ENCODE measurements around the gene HDAC2. TPM values are rescaled to one million over a fixed set of nuclear protein-coding genes. Genes with fewer than 3 reads are reported as not detected.

Gene HDAC2
- total RNA-seq, 4 donors from 2014 or later = 37.9 to 72.7 (median 49.8) TPM

DNA sequence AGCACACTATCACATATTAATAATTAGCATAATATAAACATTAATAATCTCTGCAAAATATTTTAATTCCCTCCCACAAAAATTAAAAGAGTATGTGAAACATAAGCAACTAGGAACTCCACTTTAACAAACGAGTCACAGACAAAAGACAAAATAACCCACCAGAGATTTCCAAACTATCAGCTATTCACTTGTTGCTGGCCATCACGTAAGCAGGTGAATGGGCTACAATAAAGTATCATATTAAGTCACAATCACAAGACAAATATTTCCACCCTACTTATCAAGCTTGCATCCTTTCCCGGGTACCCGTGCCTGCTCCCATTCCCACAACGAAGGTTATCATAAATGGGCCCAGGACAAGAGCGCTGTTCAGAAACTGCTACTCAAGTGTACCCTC lies 2.5 kb downstream of the HDAC2 start:
- TF ChIP-seq, protein P1, sequence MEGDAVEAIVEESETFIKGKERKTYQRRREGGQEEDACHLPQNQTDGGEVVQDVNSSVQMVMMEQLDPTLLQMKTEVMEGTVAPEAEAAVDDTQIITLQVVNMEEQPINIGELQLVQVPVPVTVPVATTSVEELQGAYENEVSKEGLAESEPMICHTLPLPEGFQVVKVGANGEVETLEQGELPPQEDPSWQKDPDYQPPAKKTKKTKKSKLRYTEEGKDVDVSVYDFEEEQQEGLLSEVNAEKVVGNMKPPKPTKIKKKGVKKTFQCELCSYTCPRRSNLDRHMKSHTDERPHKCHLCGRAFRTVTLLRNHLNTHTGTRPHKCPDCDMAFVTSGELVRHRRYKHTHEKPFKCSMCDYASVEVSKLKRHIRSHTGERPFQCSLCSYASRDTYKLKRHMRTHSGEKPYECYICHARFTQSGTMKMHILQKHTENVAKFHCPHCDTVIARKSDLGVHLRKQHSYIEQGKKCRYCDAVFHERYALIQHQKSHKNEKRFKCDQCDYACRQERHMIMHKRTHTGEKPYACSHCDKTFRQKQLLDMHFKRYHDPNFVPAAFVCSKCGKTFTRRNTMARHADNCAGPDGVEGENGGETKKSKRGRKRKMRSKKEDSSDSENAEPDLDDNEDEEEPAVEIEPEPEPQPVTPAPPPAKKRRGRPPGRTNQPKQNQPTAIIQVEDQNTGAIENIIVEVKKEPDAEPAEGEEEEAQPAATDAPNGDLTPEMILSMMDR (IDR thresholded peaks at IDR 0.05; ENCODE audit: low read depth) = no peak

DNA sequence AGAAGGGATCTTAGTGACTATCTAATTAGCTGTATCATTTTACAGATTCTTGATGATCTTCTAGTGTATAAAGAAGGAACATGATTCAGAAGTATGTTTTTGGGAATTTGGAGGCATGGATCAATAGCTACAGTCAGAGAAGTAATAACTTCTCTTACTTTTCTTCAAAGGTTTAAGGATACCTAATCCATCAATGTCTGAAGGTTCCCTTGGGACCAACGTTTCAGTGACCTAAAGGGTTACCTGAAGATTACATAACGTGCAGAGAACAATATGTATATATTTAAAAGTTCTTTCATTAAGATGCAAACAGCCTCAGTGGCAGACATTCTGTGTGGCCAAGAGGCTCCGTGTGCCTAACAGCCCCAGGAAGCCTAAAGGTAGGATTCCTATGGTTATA lies 3.2 kb downstream of the HDAC2 start:
- TF ChIP-seq, protein P1 (IDR thresholded peaks at IDR 0.05; ENCODE audit: low read depth) = no peak

- TF ChIP-seq, protein P1 (IDR thresholded peaks at IDR 0.05; ENCODE audit: low read depth) = no peak
Observed at GRCh38 chr6:113960795-113961194, 10.2 kb downstream of the HDAC2 start.

GRCh38 chr6:113959235-113959634 lies 11.7 kb downstream of the HDAC2 start:
- TF ChIP-seq, protein P1 (IDR thresholded peaks at IDR 0.05; ENCODE audit: low read depth) = no peak

- TF ChIP-seq, protein P1 (IDR thresholded peaks at IDR 0.05; ENCODE audit: low read depth) = no peak
Observed at GRCh38 chr6:113954653-113955052, 16.3 kb downstream of the HDAC2 start.

GRCh38 chr6:113953346-113953745 lies 17.6 kb downstream of the HDAC2 start:
- TF ChIP-seq, protein P1 (IDR thresholded peaks at IDR 0.05; ENCODE audit: low read depth) = no peak

DNA sequence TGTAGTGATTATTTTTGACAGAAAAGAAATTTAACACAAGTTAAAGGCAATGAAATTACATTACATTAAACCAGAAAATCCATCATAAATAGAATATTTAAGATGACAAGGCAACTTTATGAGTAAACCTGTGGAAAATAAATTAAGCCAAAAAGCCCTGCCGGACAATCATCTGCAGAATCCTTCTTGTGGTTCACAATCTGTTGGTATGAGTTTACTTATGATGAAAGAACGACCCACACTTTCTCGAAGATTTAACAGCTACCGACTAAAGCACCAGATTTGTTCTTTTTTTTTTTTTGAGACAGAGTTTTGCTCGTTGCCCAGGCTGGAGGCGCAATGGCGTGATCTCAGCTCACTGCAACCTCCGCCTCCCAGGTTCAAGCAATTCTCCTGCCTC lies 21.4 kb downstream of the HDAC2 start:
- TF ChIP-seq, protein P1 (IDR thresholded peaks at IDR 0.05; ENCODE audit: low read depth) = no peak

Data from subcutaneous adipose tissue (tissue), 4 donors.